Body of pancreas (tissue), 4 donors: Measurements from ENCODE around the gene KIF2B.

Experiments
- POLR2A ChIP-seq, 3 donors: fragments of 450-650 bp; IDR thresholded peaks; one replicate each; pipeline ENCODE4 v1.6.1; 2016; ENCODE audit warnings: antibody characterized with exemption in 3 of 3, mild to moderate bottlenecking in 2 of 3
- TF ChIP-seq, protein P1 (sequence below), 7 experiments: fragments of 450-650 bp in 4 of 7; fragments of 200-600 bp in 3 of 7; sonication (generic) in 3 of 7; IDR thresholded peaks; one replicate each; pipeline ENCODE4 v1.5.1; 2016 to 2019; ENCODE audit warnings: antibody characterized with exemption in 7 of 7

GRCh38 chr17:53837131-53837530, 14.4 kb downstream of the KIF2B start:
- no peak for TF ChIP-seq POLR2A (IDR thresholded peaks at IDR 0.05)
- TF ChIP-seq, protein P1, sequence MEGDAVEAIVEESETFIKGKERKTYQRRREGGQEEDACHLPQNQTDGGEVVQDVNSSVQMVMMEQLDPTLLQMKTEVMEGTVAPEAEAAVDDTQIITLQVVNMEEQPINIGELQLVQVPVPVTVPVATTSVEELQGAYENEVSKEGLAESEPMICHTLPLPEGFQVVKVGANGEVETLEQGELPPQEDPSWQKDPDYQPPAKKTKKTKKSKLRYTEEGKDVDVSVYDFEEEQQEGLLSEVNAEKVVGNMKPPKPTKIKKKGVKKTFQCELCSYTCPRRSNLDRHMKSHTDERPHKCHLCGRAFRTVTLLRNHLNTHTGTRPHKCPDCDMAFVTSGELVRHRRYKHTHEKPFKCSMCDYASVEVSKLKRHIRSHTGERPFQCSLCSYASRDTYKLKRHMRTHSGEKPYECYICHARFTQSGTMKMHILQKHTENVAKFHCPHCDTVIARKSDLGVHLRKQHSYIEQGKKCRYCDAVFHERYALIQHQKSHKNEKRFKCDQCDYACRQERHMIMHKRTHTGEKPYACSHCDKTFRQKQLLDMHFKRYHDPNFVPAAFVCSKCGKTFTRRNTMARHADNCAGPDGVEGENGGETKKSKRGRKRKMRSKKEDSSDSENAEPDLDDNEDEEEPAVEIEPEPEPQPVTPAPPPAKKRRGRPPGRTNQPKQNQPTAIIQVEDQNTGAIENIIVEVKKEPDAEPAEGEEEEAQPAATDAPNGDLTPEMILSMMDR (IDR thresholded peaks at IDR 0.05) = no peak
